ENCODE measurements around the gene TMEM185A.
"Not testable (repeated sequence)": the region's sequence is repeated elsewhere in the genome, so short reads cannot be mapped to it uniquely, and the experiment has no call there.

The TMEM185A gene

GRCh38 chrX:149585631-149586030, 46.0 kb downstream of the TMEM185A start:
- H3K27me3 ChIP-seq (replicated peaks; ENCODE audit: insufficient read depth, low read length); H3K9ac ChIP-seq (ENCODE audit: low read length); DNase-seq; H3K9me3 ChIP-seq (replicated peaks; ENCODE audit: insufficient read depth, low read length); H3K27ac ChIP-seq (ENCODE audit: low read length); H3F3A ChIP-seq (ENCODE audit: insufficient read depth, low read length); H3K36me3 ChIP-seq (replicated peaks; ENCODE audit: insufficient read depth, low read length); H3K79me2 ChIP-seq (ENCODE audit: low read length); H3K9me2 ChIP-seq (replicated peaks; ENCODE audit: insufficient read depth, low read length); H3K4me2 ChIP-seq (ENCODE audit: low read depth, low read length); H2AFZ ChIP-seq (ENCODE audit: low read length); H3K4me1 ChIP-seq (ENCODE audit: low read length); H3K4me3 ChIP-seq (ENCODE audit: low read length); H4K20me1 ChIP-seq (ENCODE audit: insufficient read depth, low read length): not testable (repeated sequence)

- not testable (repeated sequence) for H3K9me3 ChIP-seq (replicated peaks; ENCODE audit: insufficient read depth, low read length); H3K36me3 ChIP-seq (replicated peaks; ENCODE audit: insufficient read depth, low read length); H3K9ac ChIP-seq (ENCODE audit: low read length); H3K27me3 ChIP-seq (replicated peaks; ENCODE audit: insufficient read depth, low read length); H3K4me2 ChIP-seq (ENCODE audit: low read depth, low read length); H3K79me2 ChIP-seq (ENCODE audit: low read length); H3K4me3 ChIP-seq (ENCODE audit: low read length); DNase-seq; H3K9me2 ChIP-seq (replicated peaks; ENCODE audit: insufficient read depth, low read length); H3F3A ChIP-seq (ENCODE audit: insufficient read depth, low read length); H2AFZ ChIP-seq (ENCODE audit: low read length); H3K27ac ChIP-seq (ENCODE audit: low read length); H4K20me1 ChIP-seq (ENCODE audit: insufficient read depth, low read length); H3K4me1 ChIP-seq (ENCODE audit: low read length)
Measured at GRCh38 chrX:149573456-149573855, 58.1 kb downstream of the TMEM185A start.

- TF ChIP-seq EZH2phosphoT487 (IDR thresholded peaks at IDR 0.05; ENCODE audit: low read length) (no peak), CTCF (IDR thresholded peaks at IDR 0.05; ENCODE audit: low read length) (no peak), EZH2 (optimal IDR thresholded peaks at IDR 0.05; ENCODE audit: low read depth, low read length) (no peak)
- H3K4me3 ChIP-seq (ENCODE audit: low read length), result no peak overlapping the region
- no peak for DNase-seq
- no peak overlapping the region for H3K27ac ChIP-seq (ENCODE audit: low read length)
- no peak overlapping the region for H3K4me2 ChIP-seq (ENCODE audit: low read depth, low read length)
- no peaks in the 10 kb centered on the region for H3K27me3 ChIP-seq (replicated peaks; ENCODE audit: insufficient read depth, low read length)
- H3K9me3 ChIP-seq (replicated peaks; ENCODE audit: insufficient read depth, low read length), result no peaks in the 10 kb centered on the region
- no peaks in the 10 kb centered on the region for H3F3A ChIP-seq (ENCODE audit: insufficient read depth, low read length)
- H3K79me2 ChIP-seq (ENCODE audit: low read length), result no peaks in the 10 kb centered on the region
- no peaks in the 10 kb centered on the region for H3K4me1 ChIP-seq (ENCODE audit: low read length)
- H3K36me3 ChIP-seq (replicated peaks; ENCODE audit: insufficient read depth, low read length), result no peaks in the 10 kb centered on the region
- H2AFZ ChIP-seq (ENCODE audit: low read length), result no peak overlapping the region
- no peaks in the 10 kb centered on the region for H3K9me2 ChIP-seq (replicated peaks; ENCODE audit: insufficient read depth, low read length)
- H3K9ac ChIP-seq (ENCODE audit: low read length), result no peak overlapping the region
- H4K20me1 ChIP-seq (ENCODE audit: insufficient read depth, low read length), result no peaks in the 10 kb centered on the region
Measured at GRCh38 chrX:149572743-149573142, 58.8 kb downstream of the TMEM185A start.

- Histone ChIP-seq H3K27me3 (replicated peaks; ENCODE audit: insufficient read depth, low read length) (no peaks in the 10 kb centered on the region), H3F3A (ENCODE audit: insufficient read depth, low read length) (no peaks in the 10 kb centered on the region), H3K4me2 (ENCODE audit: low read depth, low read length) (no peak overlapping the region), H3K79me2 (ENCODE audit: low read length) (no peaks in the 10 kb centered on the region), H3K27ac (ENCODE audit: low read length) (no peak overlapping the region), H2AFZ (ENCODE audit: low read length) (no peak overlapping the region), H3K9me3 (replicated peaks; ENCODE audit: insufficient read depth, low read length) (no peaks in the 10 kb centered on the region), H3K9ac (ENCODE audit: low read length) (no peak overlapping the region), H4K20me1 (ENCODE audit: insufficient read depth, low read length) (no peaks in the 10 kb centered on the region), H3K9me2 (replicated peaks; ENCODE audit: insufficient read depth, low read length) (no peaks in the 10 kb centered on the region), H3K4me1 (ENCODE audit: low read length) (no peaks in the 10 kb centered on the region), H3K4me3 (ENCODE audit: low read length) (no peak overlapping the region), H3K36me3 (replicated peaks; ENCODE audit: insufficient read depth, low read length) (no peaks in the 10 kb centered on the region)
- no peak for TF ChIP-seq CTCF (IDR thresholded peaks at IDR 0.05; ENCODE audit: low read length)
- no peak for TF ChIP-seq EZH2 (optimal IDR thresholded peaks at IDR 0.05; ENCODE audit: low read depth, low read length)
- TF ChIP-seq EZH2phosphoT487 (IDR thresholded peaks at IDR 0.05; ENCODE audit: low read length), result no peak
- DNase-seq, result no peak
Measured at GRCh38 chrX:149571770-149572169, 59.8 kb downstream of the TMEM185A start.
